H4 (cell line): ENCODE measurements around the gene FBXO17. TPM values are rescaled to one million over a fixed set of nuclear protein-coding genes. Genes with fewer than 3 reads are reported as not detected.

Experiments
- DNase-seq: peaks from one replicate; pipeline ENCODE4 v3.0.0-alpha.2; 2015; ENCODE audit warnings: low spot score
- total RNA-seq: library from RNA; depleted of rRNA; stranded (reverse); fragments of >200 nt; shearing (Covaris generic); gene quantifications from 2 replicates; pipeline ENCODE4 v1.2.3, GENCODE V29; 2014; rRNA removed

The FBXO17 gene
- total RNA-seq, 1 experiment from 2014 or later = 35.6 TPM

- DNase-seq = no peak
Observed at GRCh38 chr19:38892841-38893240, 82.7 kb downstream of the FBXO17 start.

GRCh38 chr19:38891771-38892170, 83.8 kb downstream of the FBXO17 start:
- no peak for DNase-seq

Other genes with a start within 250 kb of the FBXO17 start
- not detected in 2 replicates for gene CAPN12, start 231.3 kb downstream of the FBXO17 start, total RNA-seq
- not detected in 2 replicates for gene LGALS7, start 202.2 kb downstream of the FBXO17 start, total RNA-seq
- gene LGALS7B, start 186.5 kb downstream of the FBXO17 start, total RNA-seq = not detected in 2 replicates
- gene LGALS4, start 162.8 kb downstream of the FBXO17 start, total RNA-seq = 0.54 and 1.3 TPM in 2 replicates
- 73.8 and 108 TPM in 2 replicates for gene ECH1, start 143.9 kb downstream of the FBXO17 start, total RNA-seq
- gene HNRNPL, start 125.8 kb downstream of the FBXO17 start, total RNA-seq = 249 and 281 TPM in 2 replicates
- gene RINL, start 97.5 kb downstream of the FBXO17 start, total RNA-seq = 0.23 and 1.2 TPM in 2 replicates
- gene SIRT2, start 76.1 kb downstream of the FBXO17 start, total RNA-seq = 64.6 and 74.6 TPM in 2 replicates
- 19.2 and 19.6 TPM in 2 replicates for gene NFKBIB, start 75.8 kb downstream of the FBXO17 start, total RNA-seq
- gene CCER2, start 63.6 kb downstream of the FBXO17 start, total RNA-seq = not detected in 2 replicates
- 31.7 and 41.8 TPM in 2 replicates for gene SARS2, start 45.0 kb downstream of the FBXO17 start, total RNA-seq
- 117 and 120 TPM in 2 replicates for gene MRPS12, start 44.8 kb downstream of the FBXO17 start, total RNA-seq
- 2.2 and 4.5 TPM in 2 replicates for gene FBXO27, start 56.8 kb upstream of the FBXO17 start, total RNA-seq
- not detected in 2 replicates for gene ACP7, start 108.6 kb upstream of the FBXO17 start, total RNA-seq
- 10.6 and 13.2 TPM in 2 replicates for gene PAK4, start 150.0 kb upstream of the FBXO17 start, total RNA-seq
- not detected in 2 replicates for gene NCCRP1, start 221.2 kb upstream of the FBXO17 start, total RNA-seq
- gene SYCN, start 228.5 kb upstream of the FBXO17 start, total RNA-seq = not detected in 2 replicates